Adrenal gland (tissue), 12 donors: ENCODE results near the gene AGBL4. TPM values are rescaled to one million over a fixed set of nuclear protein-coding genes. Genes with fewer than 3 reads are reported as not detected.

Source experiments
- DNase-seq, 7 donors: peaks; one replicate each; pipeline ENCODE4 v3.0.0-alpha.2; 2019 to 2020
- H3K27ac ChIP-seq, 5 donors: fragments of 200-600 bp; sonication (generic) in 4 of 5; 1 replicate in 3 of 5; 2 replicates in 2 of 5; pipeline versions ENCODE4 v1.5.1 to v1.8.0; 2016 to 2020; ENCODE audit warnings: mild to moderate bottlenecking in 1 of 5
- H3K27me3 ChIP-seq: fragments of 200-600 bp; 2 replicates; pipeline ENCODE4 v1.8.0; 2021
- H3K36me3 ChIP-seq, 2 donors: fragments of 200-600 bp; replicated peaks in 1 of 2; 1 replicate in 1 of 2; 2 replicates in 1 of 2; pipeline versions ENCODE4 v1.5.1 to v1.8.0; 2018 to 2022
- H3K4me1 ChIP-seq, 2 donors: fragments of 200-600 bp; replicated peaks in 1 of 2; 1 replicate in 1 of 2; 2 replicates in 1 of 2; pipeline versions ENCODE4 v1.5.1 to v1.8.0; 2018 to 2021
- H3K4me3 ChIP-seq, 4 donors: fragments of 200-600 bp; sonication (generic) in 3 of 4; one replicate each; pipeline ENCODE4 v1.5.1; 2016 to 2018
- H3K9me3 ChIP-seq, 3 donors: fragments of 200-600 bp; sonication (generic) in 1 of 3; replicated peaks in 1 of 3; 1 replicate in 2 of 3; 2 replicates in 1 of 3; pipeline versions ENCODE4 v1.5.1 to v1.8.0; 2016 to 2021
- POLR2A ChIP-seq, 2 donors: fragments of 450-650 bp; IDR thresholded peaks; one replicate each; pipeline ENCODE4 v1.6.1; 2017; ENCODE audit warnings: antibody characterized with exemption in 2 of 2, mild to moderate bottlenecking in 2 of 2, moderate library complexity in 1 of 2
- WGBS, 4 donors: extraction: QIAGEN DNeasy Blood & Tissue Kit in 2 of 4; methylation state at CpG; one replicate each; pipeline versions ENCODE4 v1.1.5 to v1.1.7; 2013 to 2017; 5-methylcytosine and 5-hydroxymethylcytosine counted together
- intact Hi-C, 2 donors: fragments of 100-400 bp; cut with DNase I; formaldehyde crosslinking; loops; one replicate each; pipeline versions ENCODE4 v1.14.1 to v1.15.0; 2022 to 2023
- polyA plus RNA-seq, 3 donors: library from polyadenylated mRNA; stranded (reverse); fragments of 200-250 nt in 2 of 3; fragments of 350-450 nt in 1 of 3; fragmentation: Illumina TruSeq in 1 of 3; extraction: RNeasy Lipid Tissue Mini Kit (QIAGEN cat#74804) in 1 of 3; gene quantifications; one replicate each; pipeline ENCODE4 v1.2.3, GENCODE V29; 2013 to 2014
- total RNA-seq, 9 donors: library from RNA; depleted of rRNA in 4 of 9; stranded (reverse); fragments of >200 nt in 4 of 9; fragments of 120-200 nt in 1 of 9; fragmentation: NEBNext Ultra II Directional in 1 of 9; extraction: Animal tissue kit (Norgen Biotek cat#: 25700) in 1 of 9; gene quantifications; one replicate each; pipeline versions ENCODE4 v1.1.0 to v1.2.4, GENCODE V29; 2013 to 2023
- TF ChIP-seq, protein P1 (sequence below), 6 experiments: fragments of 450-650 bp in 4 of 6; fragments of 200-600 bp in 2 of 6; sonication (generic) in 1 of 6; IDR thresholded peaks; 1 replicate in 5 of 6; 2 replicates in 1 of 6; pipeline versions ENCODE4 v1.5.1 to v1.8.0; 2016 to 2021; ENCODE audit warnings: antibody characterized with exemption in 6 of 6, mild to moderate bottlenecking in 2 of 6, moderate library complexity in 1 of 6
- donor health status: healthy with polysubstance abuse.
- donor health status: Bipolar disorder and iron deficiency.
- donor health status: DM: yes; HTN: yes; CAD: no.
- donor health status: DM: no; HTN: no; CAD: no.
- donor health status: DM: no; HTN: no; CAD: no.
- donor health status: DM: yes; HTN: yes; CAD: no.

The AGBL4 gene
- total and polyA plus RNA-seq, 12 donors = 0.10 to 1.9 (median 0.80) TPM; not detected in 2

- no peaks in the 10 kb centered on the region for H3K36me3 ChIP-seq
- no peaks in the 10 kb centered on the region for H3K9me3 ChIP-seq
- DNase-seq = no peak
- no peak overlapping the region for H3K27ac ChIP-seq
- H3K4me1 ChIP-seq = no peaks in the 10 kb centered on the region
- H3K27me3 ChIP-seq = peaks cover 6% of the 10 kb centered on the region
- H3K4me3 ChIP-seq = no peak overlapping the region
- TF ChIP-seq POLR2A (IDR thresholded peaks at IDR 0.05) = no peak
- TF ChIP-seq, protein P1, sequence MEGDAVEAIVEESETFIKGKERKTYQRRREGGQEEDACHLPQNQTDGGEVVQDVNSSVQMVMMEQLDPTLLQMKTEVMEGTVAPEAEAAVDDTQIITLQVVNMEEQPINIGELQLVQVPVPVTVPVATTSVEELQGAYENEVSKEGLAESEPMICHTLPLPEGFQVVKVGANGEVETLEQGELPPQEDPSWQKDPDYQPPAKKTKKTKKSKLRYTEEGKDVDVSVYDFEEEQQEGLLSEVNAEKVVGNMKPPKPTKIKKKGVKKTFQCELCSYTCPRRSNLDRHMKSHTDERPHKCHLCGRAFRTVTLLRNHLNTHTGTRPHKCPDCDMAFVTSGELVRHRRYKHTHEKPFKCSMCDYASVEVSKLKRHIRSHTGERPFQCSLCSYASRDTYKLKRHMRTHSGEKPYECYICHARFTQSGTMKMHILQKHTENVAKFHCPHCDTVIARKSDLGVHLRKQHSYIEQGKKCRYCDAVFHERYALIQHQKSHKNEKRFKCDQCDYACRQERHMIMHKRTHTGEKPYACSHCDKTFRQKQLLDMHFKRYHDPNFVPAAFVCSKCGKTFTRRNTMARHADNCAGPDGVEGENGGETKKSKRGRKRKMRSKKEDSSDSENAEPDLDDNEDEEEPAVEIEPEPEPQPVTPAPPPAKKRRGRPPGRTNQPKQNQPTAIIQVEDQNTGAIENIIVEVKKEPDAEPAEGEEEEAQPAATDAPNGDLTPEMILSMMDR (IDR thresholded peaks at IDR 0.05) = no peak
- intact Hi-C loops = no loop called here
Observed at GRCh38 chr1:48966583-48966982, 1057.2 kb downstream of the AGBL4 start.

DNA sequence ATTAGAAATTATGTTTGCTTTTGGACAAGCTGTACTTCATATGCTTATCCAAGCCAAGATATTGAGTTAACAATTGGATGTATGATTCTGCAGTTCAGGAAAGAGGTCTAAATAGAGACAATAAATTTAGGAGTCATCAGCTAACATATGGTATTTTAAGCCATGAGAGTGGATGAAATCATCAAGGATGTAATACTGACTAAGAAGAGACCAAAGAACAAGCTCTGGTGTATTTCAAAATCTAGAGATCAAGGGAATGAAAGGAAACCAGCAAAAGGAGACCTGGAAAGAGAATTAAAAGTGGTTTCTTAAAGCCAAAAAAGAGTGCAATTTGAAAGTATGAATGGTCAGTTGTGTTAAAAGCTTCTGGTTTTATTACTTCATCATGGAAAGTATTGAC is 1063.4 kb downstream of the AGBL4 start:
- no peaks in the 10 kb centered on the region for H3K36me3 ChIP-seq
- H3K4me3 ChIP-seq = no peak overlapping the region
- no peak for DNase-seq
- H3K4me1 ChIP-seq = no peaks in the 10 kb centered on the region
- intact Hi-C loops = no loop called here
- TF ChIP-seq, protein P1 (IDR thresholded peaks at IDR 0.05) = no peak
- H3K27me3 ChIP-seq = peaks cover 6% of the 10 kb centered on the region
- H3K27ac ChIP-seq = no peak overlapping the region
- H3K9me3 ChIP-seq = no peaks in the 10 kb centered on the region

GRCh38 chr1:48955774-48956173 is 1068.0 kb downstream of the AGBL4 start:
- intact Hi-C loops = no loop called here
- Histone ChIP-seq H3K9me3 (no peaks in the 10 kb centered on the region), H3K4me1 (no peaks in the 10 kb centered on the region), H3K4me3 (no peak overlapping the region), H3K36me3 (no peaks in the 10 kb centered on the region), H3K27ac (no peak overlapping the region), H3K27me3 (no peaks in the 10 kb centered on the region)
- no peak for TF ChIP-seq POLR2A (IDR thresholded peaks at IDR 0.05)
- TF ChIP-seq, protein P1 (IDR thresholded peaks at IDR 0.05) = no peak
- DNase-seq = no peak

- Histone ChIP-seq H3K4me1 (no peaks in the 10 kb centered on the region), H3K4me3 (no peak overlapping the region), H3K36me3 (no peaks in the 10 kb centered on the region), H3K27ac (no peak overlapping the region), H3K27me3 (no peaks in the 10 kb centered on the region), H3K9me3 (no peaks in the 10 kb centered on the region)
- TF ChIP-seq POLR2A (IDR thresholded peaks at IDR 0.05) = no peak
- TF ChIP-seq, protein P1 (IDR thresholded peaks at IDR 0.05) = no peak
- no peak for DNase-seq
- intact Hi-C loops = no loop called here
- 86 to 92% (median 89%) methylated on average over 3 of the region's 3 CpGs for WGBS, 4 donors
Observed at GRCh38 chr1:48953617-48954016, 1070.1 kb downstream of the AGBL4 start.
